Esophagus squamous epithelium (tissue), 5 donors: ENCODE measurements around the gene LRRN4. TPM values are rescaled to one million over a fixed set of nuclear protein-coding genes. Genes with fewer than 3 reads are reported as not detected.

Experiments used
- DNase-seq: peaks from one replicate; lab custom pipeline; 2025; lab: John Stamatoyannopoulos, UW
- H3K27ac ChIP-seq, 4 donors: fragments of 200-600 bp; sonication (generic); one replicate each; pipeline ENCODE4 v1.5.1; 2016 to 2019; ENCODE audit warnings: mild to moderate bottlenecking in 1 of 4
- H3K27me3 ChIP-seq, 4 donors: fragments of 200-600 bp; sonication (generic); 1 replicate in 3 of 4; 2 replicates in 1 of 4; pipeline versions ENCODE4 v1.5.1 to v1.6.0; 2017 to 2021; ENCODE audit warnings: antibody characterized with exemption in 1 of 4
- H3K36me3 ChIP-seq, 3 donors: fragments of 200-600 bp; sonication (generic); one replicate each; pipeline ENCODE4 v1.5.1; 2016 to 2019
- H3K4me1 ChIP-seq, 3 donors: fragments of 200-600 bp; sonication (generic); one replicate each; pipeline ENCODE4 v1.5.1; 2017 to 2019
- H3K4me3 ChIP-seq, 4 donors: fragments of 200-600 bp; sonication (generic); 1 replicate in 3 of 4; 2 replicates in 1 of 4; pipeline ENCODE4 v1.5.1; 2016 to 2019; ENCODE audit warnings: mild to moderate bottlenecking in 2 of 4, moderate library complexity in 1 of 4
- H3K9me3 ChIP-seq, 3 donors: fragments of 200-600 bp; sonication (generic); one replicate each; pipeline ENCODE4 v1.5.1; 2016 to 2019
- CTCF ChIP-seq, 6 experiments: fragments of 450-650 bp in 4 of 6; fragments of 200-600 bp in 2 of 6; sonication (generic) in 2 of 6; IDR thresholded peaks; one replicate each; pipeline ENCODE4 v1.5.1; 2016 to 2019; ENCODE audit warnings: antibody characterized with exemption in 6 of 6, mild to moderate bottlenecking in 4 of 6, moderate library complexity in 4 of 6
- POLR2A ChIP-seq, 4 donors: fragments of 450-650 bp; IDR thresholded peaks; one replicate each; pipeline ENCODE4 v1.6.1; 2017; ENCODE audit warnings: antibody characterized with exemption in 4 of 4, mild to moderate bottlenecking in 4 of 4, moderate library complexity in 3 of 4
- WGBS, 2 donors: methylation state at CpG; one replicate each; pipeline ENCODE4 v1.1.5; 2018; 5-methylcytosine and 5-hydroxymethylcytosine counted together
- intact Hi-C: fragments of 100-400 bp; cut with DNase I; formaldehyde crosslinking; loops from one replicate; pipeline ENCODE4 v1.15.0; 2022
- total RNA-seq, 4 donors: library from RNA; depleted of rRNA; stranded (reverse); fragments of >200 nt; gene quantifications; one replicate each; pipeline ENCODE4 v1.1.0, GENCODE V29; 2016
- donor health status: DM: yes; HTN: yes; CAD: no.

The LRRN4 gene
- under 1 TPM in 1 of 4 donors, not detected in 3; 0.19 TPM for total RNA-seq

- H3K27me3 ChIP-seq = peaks cover 0 to 74% (median 4%) of the 10 kb centered on the region in 4 donors
- H3K36me3 ChIP-seq = no peaks in the 10 kb centered on the region
- H3K9me3 ChIP-seq = no peaks in the 10 kb centered on the region
- peaks cover 8 to 27% (median 11%) of the 10 kb centered on the region in 3 donors for H3K4me1 ChIP-seq
- 49 to 57% methylated on average over 11 to 13 of the region's 13 CpGs for WGBS, 2 donors
- intact Hi-C loops = no loop called here
- no peak within 1 kb of the TSS for H3K27ac ChIP-seq
- no peak for DNase-seq
- H3K4me3 ChIP-seq = no peak within 1 kb of the TSS
- TF ChIP-seq POLR2A (IDR thresholded peaks at IDR 0.05) (no peak), CTCF (IDR thresholded peaks at IDR 0.05) (no peak)
These were observed at the start of gene LRRN4 for GRCh38 chr20:6053776-6054688. TSS of gene LRRN4 (minus strand) at chr20:6054060. CDS start at chr20:6052799, 1,261 bp downstream.

- H3K4me1 ChIP-seq = no peaks in the 10 kb centered on the region
- intact Hi-C loops = no loop called here
- no peaks in the 10 kb centered on the region for H3K9me3 ChIP-seq
- WGBS, 2 donors = 42 to 65% methylated on average over 1 of the region's 1 CpG
- no peak overlapping the region for H3K27ac ChIP-seq
- TF ChIP-seq CTCF (IDR thresholded peaks at IDR 0.05) (no peak), POLR2A (IDR thresholded peaks at IDR 0.05) (no peak)
- no peak for DNase-seq
- H3K4me3 ChIP-seq = no peak overlapping the region
- peaks cover 0 to 64% (median 0%) of the 10 kb centered on the region in 3 donors for H3K36me3 ChIP-seq
- H3K27me3 ChIP-seq = no peaks in the 10 kb centered on the region
These were observed 49.4 kb upstream of the LRRN4 start for GRCh38 chr20:6103301-6103700.

- DNase-seq = no peak
- no peak overlapping the region for H3K4me3 ChIP-seq
- H3K4me1 ChIP-seq = no peaks in the 10 kb centered on the region
- H3K27ac ChIP-seq = no peak overlapping the region
- no peaks in the 10 kb centered on the region for H3K9me3 ChIP-seq
- no peak for TF ChIP-seq CTCF (IDR thresholded peaks at IDR 0.05)
- no peak for TF ChIP-seq POLR2A (IDR thresholded peaks at IDR 0.05)
- no peaks in the 10 kb centered on the region for H3K27me3 ChIP-seq
- H3K36me3 ChIP-seq = peaks cover 0 to 64% (median 0%) of the 10 kb centered on the region in 3 donors
- WGBS, 2 donors = 87 to 93% methylated on average over 2 of the region's 2 CpGs
- intact Hi-C loops = no loop called here
These were observed 47.5 kb upstream of the LRRN4 start for GRCh38 chr20:6101346-6101745.

DNA sequence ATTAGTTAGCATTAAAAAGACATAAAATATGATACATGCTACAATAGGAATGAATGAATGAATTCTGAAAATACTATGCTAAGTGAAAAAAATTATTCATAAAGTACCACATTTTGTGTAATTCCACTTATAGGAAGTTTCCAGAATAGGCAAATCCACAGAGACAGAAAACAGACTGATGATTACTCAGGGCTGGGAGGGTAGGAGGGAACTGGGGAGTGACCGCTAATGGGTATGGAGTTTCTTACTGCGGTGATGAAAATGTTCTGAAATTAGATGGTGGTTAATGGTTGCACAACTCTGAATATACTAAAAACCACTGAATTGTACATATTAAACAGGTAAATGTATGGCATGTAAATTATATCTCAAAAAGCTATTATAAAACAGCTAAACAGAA is 46.4 kb upstream of the LRRN4 start:
- peaks cover 0 to 67% (median 0%) of the 10 kb centered on the region in 3 donors for H3K36me3 ChIP-seq

More for the DNA sequence above, 46.4 kb upstream of the LRRN4 start:
- no peaks in the 10 kb centered on the region for H3K9me3 ChIP-seq
- no peak overlapping the region for H3K27ac ChIP-seq
- no peaks in the 10 kb centered on the region for H3K4me1 ChIP-seq
- no peaks in the 10 kb centered on the region for H3K27me3 ChIP-seq
- 80 to 86% methylated on average over 2 of the region's 2 CpGs for WGBS, 2 donors
- intact Hi-C loops = no loop called here
- DNase-seq = no peak
- TF ChIP-seq POLR2A (IDR thresholded peaks at IDR 0.05) = no peak
- no peak for TF ChIP-seq CTCF (IDR thresholded peaks at IDR 0.05)
- H3K4me3 ChIP-seq = no peak overlapping the region
